H4 (cell line): ENCODE data around the gene HOMER2. TPM values are rescaled to one million over a fixed set of nuclear protein-coding genes. Genes with fewer than 3 reads are reported as not detected.
"Not testable (repeated sequence)": the region's sequence is repeated elsewhere in the genome, so short reads cannot be mapped to it uniquely, and the experiment has no call there.

Experiments used
- DNase-seq: peaks from one replicate; pipeline ENCODE4 v3.0.0-alpha.2; 2015; ENCODE audit warnings: low spot score
- total RNA-seq: library from RNA; depleted of rRNA; stranded (reverse); fragments of >200 nt; shearing (Covaris generic); gene quantifications from 2 replicates; pipeline ENCODE4 v1.2.3, GENCODE V29; 2014

Gene HOMER2
- total RNA-seq, 1 experiment from 2014 or later, result 16.0 TPM

GRCh38 chr15:82832601-82833361 lies 119.7 kb downstream of the HOMER2 start:
- peak; percentile 69 for DNase-seq

- no peak for DNase-seq
Measured at GRCh38 chr15:82831894-82832600, 120.5 kb downstream of the HOMER2 start.

- DNase-seq, result no peak
Measured at GRCh38 chr15:82830427-82831173, 121.9 kb downstream of the HOMER2 start.

GRCh38 chr15:82829234-82829633 lies 123.3 kb downstream of the HOMER2 start:
- DNase-seq, result no peak

- DNase-seq, result no peak
Measured at GRCh38 chr15:82828075-82828474, 124.4 kb downstream of the HOMER2 start.

DNA sequence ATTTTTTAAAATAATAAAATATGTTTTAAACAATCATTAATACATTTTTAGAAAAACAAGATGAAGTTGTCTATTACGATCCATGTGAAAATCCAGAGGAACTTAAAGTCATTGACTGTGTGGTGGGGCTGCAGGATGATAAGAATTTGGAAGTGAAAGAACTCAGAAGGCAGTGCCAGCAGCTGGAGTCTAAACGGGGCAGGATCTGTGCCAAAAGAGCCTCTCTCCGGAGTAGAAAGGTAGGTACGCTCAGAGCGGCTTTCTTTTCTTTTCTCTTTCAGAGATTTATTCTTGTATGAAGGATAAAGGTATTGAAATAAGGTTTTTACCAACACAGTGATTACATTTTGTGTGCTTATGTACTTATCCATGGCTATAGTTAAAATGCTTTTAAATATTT lies 129.5 kb downstream of the HOMER2 start:
- no peak for DNase-seq

GRCh38 chr15:82821851-82822250 lies 130.7 kb downstream of the HOMER2 start:
- DNase-seq, result not testable (repeated sequence)

DNA sequence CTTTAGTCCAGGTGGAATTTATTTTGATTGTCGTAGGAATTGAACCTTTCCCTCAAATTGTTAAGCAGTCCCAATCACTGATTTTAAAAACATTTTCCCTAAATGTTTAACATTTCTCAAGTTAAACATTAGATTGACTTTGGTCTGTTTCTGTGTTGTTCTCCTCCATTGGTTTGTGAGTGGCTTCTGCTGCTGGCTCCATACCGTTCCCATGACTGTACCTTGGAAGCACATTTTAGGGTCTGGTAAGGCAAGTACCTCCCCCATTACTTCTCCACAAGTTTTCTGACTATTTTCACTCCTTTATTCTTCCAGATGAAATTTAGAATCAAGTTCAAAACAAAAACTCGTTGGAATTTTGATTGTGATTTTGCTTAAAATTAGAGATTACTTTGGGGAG lies 131.1 kb downstream of the HOMER2 start:
- DNase-seq, result not testable (repeated sequence)

- no peak for DNase-seq
Measured at GRCh38 chr15:82820128-82820527, 132.4 kb downstream of the HOMER2 start.

- DNase-seq, result no peak
Measured at GRCh38 chr15:82812994-82813393, 139.5 kb downstream of the HOMER2 start.

DNA sequence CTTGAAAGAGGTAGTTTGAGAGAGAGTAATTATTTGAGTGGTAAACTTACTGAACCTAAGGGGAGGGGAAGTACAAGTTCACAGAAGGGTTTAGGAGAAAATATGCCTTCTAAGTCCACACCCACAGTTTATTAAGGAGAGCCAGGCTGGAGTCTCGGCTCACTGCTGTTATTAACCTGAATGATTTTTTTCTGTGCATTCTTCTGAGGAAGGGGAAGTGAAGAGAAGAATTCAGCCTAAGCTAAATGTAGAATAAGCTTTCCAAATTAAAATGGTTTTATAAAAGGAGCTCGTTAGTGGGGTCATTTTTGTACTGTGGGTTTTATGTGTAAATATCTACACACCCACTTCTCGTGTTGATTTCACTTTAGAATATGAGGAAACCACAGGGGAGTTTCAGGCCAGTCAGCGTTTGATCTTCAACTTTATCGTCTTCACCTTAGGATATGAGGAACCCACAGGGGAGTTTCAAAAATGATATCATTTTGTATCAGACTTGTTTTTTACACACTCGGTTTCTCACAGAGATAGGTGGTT lies 141.6 kb downstream of the HOMER2 start:
- no peak for DNase-seq

DNA sequence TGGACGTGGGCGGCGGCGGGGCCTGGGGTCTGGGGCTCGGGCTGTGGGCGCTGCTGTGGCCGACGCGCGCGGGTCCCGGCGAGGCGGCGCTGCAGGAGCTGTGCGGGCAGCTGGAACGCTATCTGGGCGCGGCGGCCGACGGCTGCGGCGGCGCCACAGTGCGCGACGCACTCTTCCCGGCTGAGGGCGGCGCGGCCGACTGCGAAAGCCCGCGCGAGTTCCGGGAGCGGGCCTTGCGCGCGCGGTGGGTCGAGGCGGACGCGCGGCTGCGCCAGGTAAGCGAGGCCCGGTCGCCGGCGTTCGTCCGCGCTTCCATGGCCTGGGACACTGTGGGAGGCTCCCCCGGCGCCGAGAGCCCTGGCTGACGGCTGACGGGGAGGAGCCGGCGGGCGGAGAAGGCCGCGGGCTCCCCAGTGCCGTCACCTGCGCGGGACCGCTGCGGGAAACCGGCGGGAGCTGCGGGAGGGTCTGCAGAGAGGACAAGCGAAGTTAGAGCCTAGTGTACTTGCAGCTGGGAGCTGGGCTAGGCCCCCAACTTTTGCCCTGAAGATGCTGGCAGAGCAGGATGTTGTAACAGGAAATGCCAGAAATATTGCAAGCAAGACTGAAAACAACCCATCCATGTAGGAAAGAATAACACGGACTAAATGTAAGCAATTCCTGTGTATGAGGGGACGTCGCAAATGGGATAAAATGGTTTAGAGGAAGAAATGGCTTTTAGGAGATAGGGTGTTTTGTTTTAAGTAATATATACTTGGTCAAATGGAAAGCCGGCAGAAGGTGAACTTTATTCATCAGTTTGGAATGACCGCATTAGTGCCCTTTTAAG lies 142.2 kb downstream of the HOMER2 start:
- peak; percentile 37 for DNase-seq

GRCh38 chr15:82809308-82810060 lies 143.0 kb downstream of the HOMER2 start, which contains the start of gene WHAMM:
Gene WHAMM, plus strand, starts transcription at chr15:82809628. Its CDS starts 99 bp downstream, at chr15:82809727.
- peak; percentile 97 for DNase-seq

- no peak for DNase-seq
Measured at GRCh38 chr15:82808634-82809041, 143.9 kb downstream of the HOMER2 start.

DNA sequence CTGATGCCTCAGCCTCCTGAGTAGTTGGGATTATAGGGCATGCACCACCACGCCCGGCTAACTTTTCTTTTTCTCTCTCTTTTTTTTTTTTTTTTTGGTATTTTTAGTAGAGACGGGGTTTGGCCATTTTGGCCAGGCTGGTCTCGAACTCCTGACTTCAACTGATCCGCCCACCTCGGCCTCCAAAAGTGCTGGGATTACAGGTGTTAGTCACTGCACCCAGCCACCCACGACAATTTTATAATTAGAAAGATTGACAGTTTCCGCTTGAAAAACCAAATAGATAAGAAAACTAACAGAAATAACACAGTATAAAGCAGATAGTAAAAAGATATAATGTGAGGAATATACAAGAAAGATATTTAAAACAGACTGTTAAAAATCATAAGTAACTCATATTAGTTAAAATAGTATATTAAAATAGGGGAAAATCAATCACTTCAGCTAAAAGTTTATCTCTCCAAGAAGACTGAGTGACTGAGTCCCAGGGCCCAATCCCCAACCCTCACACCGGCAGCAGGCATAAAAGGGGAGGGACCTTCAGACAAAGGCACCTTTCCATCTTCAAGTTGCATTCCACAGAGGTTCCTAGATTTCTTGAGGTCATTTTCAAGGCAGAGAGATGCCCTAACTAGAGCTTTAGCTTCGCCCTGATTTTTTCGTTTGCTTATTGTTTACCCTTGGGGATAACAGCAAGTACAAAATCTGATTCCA lies 144.4 kb downstream of the HOMER2 start:
- DNase-seq, result no peak

- peak; percentile 23 for DNase-seq
Measured at GRCh38 chr15:82805994-82806406, 146.5 kb downstream of the HOMER2 start, which contains the start of gene FSD2. Gene FSD2, minus strand, starts transcription at chr15:82806069. Its CDS starts 18,679 bp downstream, at chr15:82787390.

GRCh38 chr15:82804575-82804949 lies 148.0 kb downstream of the HOMER2 start:
- no peak for DNase-seq

- no peak for DNase-seq
Measured at GRCh38 chr15:82803793-82804574, 148.5 kb downstream of the HOMER2 start.

- DNase-seq, result no peak
Measured at GRCh38 chr15:82802497-82802896, 150.0 kb downstream of the HOMER2 start.
